GM10266 (cell line): ENCODE results near the gene LIMK1.

Experiments
- DNase-seq: peaks from one replicate; pipeline ENCODE4 v3.0.0; 2012; ENCODE audit errors: extremely low spot score
- CTCF ChIP-seq: IDR thresholded peaks from 2 replicates; pipeline ENCODE4 v1.5.1; 2012; ENCODE audit warnings: mild to moderate bottlenecking, low read depth; ENCODE audit not compliant: control insufficient read depth, insufficient read depth; ENCODE audit errors: missing control alignments

LIMK1 gene

GRCh38 chr7:74063223-74063641 is 20.4 kb upstream of the LIMK1 start:
- TF ChIP-seq CTCF, result no peak
- DNase-seq, result no peak

GRCh38 chr7:74063646-74064045 is 20.0 kb upstream of the LIMK1 start:
- no peak for TF ChIP-seq CTCF
- DNase-seq, result no peak

GRCh38 chr7:74064696-74065095 is 18.9 kb upstream of the LIMK1 start:
- TF ChIP-seq CTCF, result no peak

GRCh38 chr7:74066626-74067025 is 17.0 kb upstream of the LIMK1 start:
- no peak for DNase-seq
- TF ChIP-seq CTCF, result no peak

More at GRCh38 chr7:74064696-74065095, 18.9 kb upstream of the LIMK1 start:
- DNase-seq, result no peak

- DNase-seq, result no peak
- TF ChIP-seq CTCF, result no peak
Observed at GRCh38 chr7:74068378-74069085, 15.1 kb upstream of the LIMK1 start.

- DNase-seq, result no peak
- TF ChIP-seq CTCF, result no peak
Observed at GRCh38 chr7:74069086-74069541, 14.5 kb upstream of the LIMK1 start.

- no peak for DNase-seq
- no peak for TF ChIP-seq CTCF
Observed at GRCh38 chr7:74069790-74070618, 13.6 kb upstream of the LIMK1 start.
